ENCODE measurements around the gene APBA1.

Gene APBA1

DNA sequence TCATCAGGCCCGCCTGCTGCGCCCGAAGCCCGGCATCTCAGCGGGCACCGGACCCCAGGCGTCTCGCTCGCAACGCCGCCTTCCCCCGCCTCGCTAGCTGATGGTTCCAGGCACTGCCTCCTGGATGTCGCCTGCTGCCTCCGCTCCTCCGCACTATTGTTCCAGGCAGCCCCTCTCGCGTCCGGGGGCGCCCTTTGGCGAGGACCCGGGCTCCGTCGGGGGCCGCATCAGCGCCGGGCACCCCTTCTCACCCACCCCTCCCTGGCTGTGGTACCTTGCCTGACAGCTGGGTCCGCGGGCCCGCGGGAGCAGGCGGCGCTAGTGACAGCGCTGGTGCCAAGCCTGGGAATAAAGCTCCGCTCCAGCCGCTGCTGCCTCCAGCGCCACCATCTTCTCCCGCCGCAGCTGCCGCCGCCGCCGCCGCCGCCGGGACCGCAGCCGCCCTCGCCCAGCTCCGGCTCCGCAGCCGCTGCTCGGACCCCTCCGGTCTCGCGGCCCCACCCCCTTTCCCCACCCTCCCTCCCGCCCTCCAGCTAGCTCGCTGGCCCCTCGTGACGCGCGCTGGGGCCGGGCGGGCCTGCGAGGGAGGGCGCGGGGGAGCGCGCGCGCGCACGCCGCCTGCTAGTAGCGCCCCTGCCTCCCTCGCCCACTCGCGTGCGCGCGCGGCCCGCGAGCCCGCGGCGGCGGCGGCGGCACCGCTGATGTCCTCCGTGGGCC is at the start of gene APBA1:
TSS of gene APBA1 (minus strand) at position 493 of the 717 bp plus-strand sequence.
- DNase-seq (ENCODE audit: low read depth in 2 of 2), result peak in 1 of 2 donors; percentile 12

DNA sequence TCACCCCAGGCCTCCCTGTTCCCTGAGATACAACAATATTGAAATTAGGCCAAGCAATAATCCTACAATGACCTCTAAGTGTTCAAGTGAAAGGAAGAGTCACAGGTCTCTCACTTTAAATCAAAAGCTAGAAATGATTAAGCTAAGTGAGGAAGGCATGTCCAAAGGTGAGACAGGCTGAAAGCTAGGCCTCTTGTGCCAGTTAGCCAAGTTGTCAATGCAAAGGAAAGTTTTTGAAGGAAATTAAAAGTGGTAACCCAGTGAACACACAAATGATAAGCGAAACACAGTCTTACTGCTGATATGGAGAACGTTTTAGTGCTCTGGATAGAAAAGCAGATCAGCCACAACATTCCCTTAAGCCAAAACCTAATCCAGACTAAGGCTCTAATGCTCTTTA is 47.8 kb upstream of the APBA1 start:
- no peak for DNase-seq (ENCODE audit: low read depth in 2 of 2)

DNA sequence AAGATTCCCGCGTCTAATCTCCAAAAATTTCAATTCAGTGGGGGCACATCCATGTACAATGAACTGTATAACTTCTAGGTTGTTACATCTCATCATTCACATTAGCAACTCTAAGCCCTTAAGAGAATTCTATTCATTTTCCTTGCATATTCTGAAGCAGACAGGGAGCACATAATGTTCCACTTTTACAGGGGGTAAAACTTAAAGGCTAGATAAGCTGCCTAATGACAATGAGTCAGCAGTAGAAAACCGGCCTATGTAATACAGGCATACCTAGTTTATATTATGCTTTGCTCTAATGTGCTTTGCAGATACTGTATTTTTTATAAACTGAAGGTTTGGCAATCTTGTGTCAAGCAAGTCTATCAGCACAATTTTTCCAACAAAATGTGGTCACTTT is 47.2 kb upstream of the APBA1 start:
- no peak for DNase-seq (ENCODE audit: low read depth in 2 of 2)

DNA sequence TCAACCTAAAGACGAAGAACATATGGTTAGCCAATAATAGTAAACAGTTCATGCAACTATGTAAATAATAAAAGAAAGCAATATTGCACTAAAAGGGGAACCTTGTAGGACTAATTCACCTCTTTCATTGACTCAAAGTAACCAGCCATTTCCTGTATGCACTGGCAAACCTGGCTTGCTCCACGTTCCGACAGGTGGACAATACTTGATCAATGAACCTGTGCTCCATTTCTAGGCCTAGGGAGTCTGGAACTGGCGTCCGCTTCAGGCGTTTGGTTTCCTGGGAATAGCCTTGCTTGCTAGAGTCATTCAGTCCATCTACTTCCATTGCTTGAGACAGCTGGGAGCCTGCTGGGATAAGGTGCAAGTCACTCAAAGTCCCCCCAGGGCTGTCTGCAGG is 46.0 kb upstream of the APBA1 start:
- no peak for DNase-seq (ENCODE audit: low read depth in 2 of 2)

DNA sequence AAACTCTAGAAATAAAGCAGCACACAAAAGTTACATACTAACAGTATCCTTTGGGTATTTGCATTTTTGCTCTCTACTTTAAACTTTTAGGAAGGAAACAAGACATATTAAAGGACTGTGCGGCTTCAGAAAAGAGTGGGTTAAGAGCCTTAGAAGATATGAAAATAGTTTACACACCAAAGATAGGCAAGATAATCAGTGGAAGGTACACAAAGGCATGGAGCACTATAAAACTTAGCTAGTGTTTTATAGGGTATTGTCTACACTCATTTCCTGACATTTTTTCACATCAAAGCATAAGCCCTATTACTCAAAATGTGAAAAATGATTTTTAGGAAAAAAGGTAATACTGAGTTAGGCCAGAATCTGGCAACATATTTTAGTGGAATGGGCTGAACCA is 43.7 kb upstream of the APBA1 start:
- no peak for DNase-seq (ENCODE audit: low read depth in 2 of 2)

DNA sequence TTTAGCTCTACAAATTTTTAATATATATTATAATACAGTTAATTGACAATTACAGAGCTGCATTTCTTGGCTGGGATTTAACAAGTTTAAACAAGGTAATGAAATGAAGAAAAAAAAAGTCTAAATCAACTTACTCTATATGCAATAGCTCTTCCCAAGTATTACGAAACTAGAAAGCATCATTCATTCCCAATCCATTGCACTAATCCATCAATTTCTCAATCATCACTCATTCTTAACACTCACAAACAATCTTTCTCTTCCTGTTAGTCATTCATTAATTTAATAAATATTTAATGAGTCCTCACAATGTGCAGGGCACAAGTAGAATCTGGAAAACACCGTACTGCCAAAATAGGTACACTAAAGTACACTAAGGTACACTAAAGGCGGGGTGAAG is 42.9 kb upstream of the APBA1 start:
- no peak for DNase-seq (ENCODE audit: low read depth in 2 of 2)

DNA sequence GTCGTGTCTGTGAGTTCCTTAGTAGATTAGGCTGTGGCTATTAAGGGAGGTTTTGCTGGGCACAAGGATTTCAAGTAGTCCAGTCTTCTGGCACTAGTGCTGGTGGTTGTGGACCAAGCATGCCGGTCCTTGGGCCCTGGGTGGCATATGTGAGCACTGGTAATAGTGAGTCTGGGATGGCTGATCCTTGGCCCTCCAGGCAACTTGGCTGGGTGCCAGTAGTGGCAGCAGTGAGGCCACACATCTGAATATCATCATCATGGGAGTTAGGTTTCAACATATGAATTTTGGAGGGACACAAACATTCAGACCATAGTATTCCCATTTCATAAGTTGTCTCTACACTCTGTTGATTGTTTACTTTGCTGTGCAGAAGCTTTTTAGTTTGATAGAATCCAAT is 25.3 kb upstream of the APBA1 start:
- DNase-seq (ENCODE audit: low read depth in 2 of 2), result no peak

DNA sequence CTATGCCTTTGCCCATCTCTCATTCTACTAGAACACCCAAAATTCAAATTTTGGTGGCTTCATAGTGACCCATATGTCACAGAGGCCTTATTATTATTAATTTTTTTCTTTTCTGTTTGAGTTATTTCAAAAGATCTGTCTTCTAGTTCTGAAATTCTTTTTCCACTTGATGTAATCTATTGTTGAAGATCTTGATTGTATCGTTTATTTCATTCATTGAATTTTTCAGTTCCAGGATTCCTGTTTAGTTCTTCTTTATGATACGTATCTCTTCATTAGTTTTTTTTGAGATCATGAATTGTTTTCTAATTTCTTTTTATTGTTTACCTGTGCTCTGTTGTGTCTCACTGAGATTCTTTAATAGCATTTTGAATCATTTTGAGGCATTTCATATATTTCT is 24.6 kb upstream of the APBA1 start:
- no peak for DNase-seq (ENCODE audit: low read depth in 2 of 2)

DNA sequence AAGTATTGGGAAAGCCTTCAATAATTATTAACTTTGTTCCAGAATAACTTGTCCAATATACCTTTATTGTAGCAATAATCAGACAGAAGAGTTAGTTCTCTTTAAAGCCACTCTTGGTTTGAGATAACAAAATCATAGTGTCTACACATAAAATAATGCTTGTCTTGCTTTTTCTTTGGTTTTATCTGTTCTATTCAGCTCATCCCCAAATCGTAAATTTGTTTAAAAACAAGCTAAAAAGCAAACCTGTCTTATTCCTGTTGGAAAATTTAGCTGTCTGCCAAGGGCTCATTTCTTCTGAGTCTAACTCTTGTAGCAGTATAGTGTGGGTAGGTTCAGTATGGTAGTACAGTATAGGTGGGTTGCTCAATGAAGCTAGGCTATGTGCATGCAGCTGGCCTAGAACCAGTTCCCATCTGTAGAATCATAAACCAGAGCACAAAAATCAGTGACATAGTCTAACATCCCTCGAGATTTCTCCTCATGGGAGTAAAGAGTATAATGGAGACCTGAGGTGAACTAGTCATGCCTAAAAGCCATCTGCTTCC is 17.9 kb upstream of the APBA1 start:
- no peak for DNase-seq (ENCODE audit: low read depth in 2 of 2)

DNA sequence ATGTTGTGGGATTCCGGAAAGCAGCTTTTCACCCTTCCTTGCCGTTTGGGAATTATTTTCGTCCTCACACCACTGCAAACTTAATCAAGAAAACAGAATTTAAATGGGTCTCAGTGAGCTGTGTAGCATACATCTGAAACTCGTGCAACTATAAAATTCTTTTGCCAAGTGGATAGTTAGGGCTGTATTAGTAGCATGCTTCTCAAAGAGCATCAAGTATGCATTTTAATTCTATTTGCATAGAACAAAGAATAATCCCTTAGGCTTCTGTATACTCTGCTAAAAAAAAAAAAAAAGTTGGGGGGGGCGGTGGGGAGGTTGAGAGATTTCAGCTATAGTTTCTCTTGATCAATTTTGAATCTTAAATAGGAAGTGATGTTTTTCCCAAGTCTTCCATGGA is 11.8 kb upstream of the APBA1 start:
- no peak for DNase-seq (ENCODE audit: low read depth in 2 of 2)

DNA sequence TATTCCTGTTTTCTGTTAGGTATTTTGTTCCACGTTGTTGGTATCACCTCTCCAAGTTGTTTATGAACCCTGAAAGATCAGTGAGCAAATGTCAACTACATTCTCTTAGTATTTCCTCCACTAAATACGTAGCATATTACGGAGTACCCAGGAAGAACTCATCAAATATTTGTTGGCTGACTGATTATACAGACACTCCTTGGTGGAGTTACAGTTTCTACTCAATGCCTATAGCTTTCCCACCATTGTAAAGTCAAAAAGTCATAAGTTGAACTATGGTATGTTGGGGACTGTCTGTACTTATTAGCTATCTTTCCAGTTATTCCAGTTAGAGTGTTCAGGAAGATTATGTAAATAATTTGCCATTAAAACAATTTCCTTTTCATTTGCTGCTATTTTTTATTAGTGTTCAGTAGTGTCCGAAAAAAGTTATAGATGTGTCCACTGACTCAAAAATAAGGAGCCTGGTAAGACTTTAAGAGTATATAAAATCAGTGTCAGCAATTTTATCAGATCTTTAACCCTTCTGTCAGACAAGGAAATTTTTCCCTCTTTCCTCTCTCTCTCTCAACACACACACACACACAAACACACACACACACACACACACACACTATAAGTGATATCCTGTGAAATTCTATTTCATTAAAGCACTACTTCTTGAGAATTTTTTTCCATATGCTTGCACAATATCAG is 6.8 kb upstream of the APBA1 start:
- DNase-seq (ENCODE audit: low read depth in 2 of 2), result no peak

DNA sequence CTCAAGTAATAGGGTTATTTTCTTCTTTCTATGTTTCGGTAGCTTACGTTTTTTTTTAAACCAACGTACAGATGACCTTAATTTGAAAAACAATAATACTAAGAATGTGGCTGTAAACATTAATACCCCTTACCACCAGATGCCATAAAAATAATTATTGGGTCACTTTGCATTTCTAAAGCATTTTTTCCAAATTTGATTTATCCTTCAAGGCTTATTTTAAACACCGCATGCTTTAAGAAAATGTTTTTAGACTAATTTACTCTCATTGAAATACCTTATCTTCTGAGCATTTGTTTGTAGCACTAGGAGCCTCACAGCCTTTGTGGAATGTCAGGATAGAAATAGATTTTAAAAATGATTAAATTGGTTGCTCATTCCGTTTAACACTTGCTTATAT is 5.8 kb upstream of the APBA1 start:
- DNase-seq (ENCODE audit: low read depth in 2 of 2), result no peak

DNA sequence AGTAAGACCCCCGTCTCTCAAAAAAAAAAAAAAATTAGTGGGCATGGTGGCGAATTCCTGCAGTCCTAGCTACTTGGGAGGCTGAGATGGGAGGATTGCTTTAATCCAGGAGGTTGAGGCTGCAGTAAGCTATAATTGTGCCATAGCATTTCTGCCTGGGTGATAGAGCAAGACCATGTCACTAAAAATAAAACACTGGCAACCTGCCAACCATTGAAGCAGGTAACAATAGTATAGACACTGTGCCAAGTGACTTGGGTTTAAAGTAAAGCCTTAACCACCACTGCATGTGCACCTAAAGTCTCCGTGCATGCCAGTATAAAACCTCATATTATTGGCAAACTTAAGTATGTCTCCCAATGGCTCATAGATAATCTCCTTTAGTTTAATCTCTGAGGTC is 3.4 kb upstream of the APBA1 start:
- DNase-seq (ENCODE audit: low read depth in 2 of 2), result no peak

DNA sequence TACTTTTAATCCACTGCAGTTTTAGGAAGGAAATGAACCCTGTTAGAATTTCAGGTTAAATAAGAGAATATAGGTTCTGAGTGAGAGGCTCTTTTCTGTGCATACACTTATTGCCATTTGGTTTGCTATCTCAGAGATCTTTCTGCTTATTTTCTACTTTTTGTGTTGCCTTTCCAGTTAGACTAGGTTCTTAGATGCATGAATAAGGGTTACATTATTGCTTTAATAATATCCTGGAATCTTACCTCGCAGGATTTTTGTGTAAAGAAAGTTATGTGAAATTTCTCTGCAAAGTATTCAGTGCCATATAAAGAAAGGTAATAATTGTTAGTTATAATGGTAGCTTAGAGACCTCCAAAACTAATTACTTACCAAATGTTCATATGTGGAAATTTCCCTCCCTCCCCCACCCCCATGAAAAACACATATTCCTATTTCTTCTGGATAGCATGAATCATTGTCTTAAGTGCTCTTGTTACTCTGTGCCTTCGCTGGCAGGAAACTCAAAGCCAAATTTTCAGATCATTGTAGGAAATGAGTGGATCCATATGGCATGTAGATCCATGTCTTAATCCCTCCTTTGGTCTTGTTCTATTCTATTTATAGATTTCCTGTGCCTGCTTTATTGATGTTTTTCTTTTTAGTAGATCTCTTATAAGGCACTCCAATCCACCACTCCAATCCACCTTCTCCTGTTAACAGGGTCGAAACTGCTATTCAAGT is 2.7 kb upstream of the APBA1 start:
- no peak for DNase-seq (ENCODE audit: low read depth in 2 of 2)

DNA sequence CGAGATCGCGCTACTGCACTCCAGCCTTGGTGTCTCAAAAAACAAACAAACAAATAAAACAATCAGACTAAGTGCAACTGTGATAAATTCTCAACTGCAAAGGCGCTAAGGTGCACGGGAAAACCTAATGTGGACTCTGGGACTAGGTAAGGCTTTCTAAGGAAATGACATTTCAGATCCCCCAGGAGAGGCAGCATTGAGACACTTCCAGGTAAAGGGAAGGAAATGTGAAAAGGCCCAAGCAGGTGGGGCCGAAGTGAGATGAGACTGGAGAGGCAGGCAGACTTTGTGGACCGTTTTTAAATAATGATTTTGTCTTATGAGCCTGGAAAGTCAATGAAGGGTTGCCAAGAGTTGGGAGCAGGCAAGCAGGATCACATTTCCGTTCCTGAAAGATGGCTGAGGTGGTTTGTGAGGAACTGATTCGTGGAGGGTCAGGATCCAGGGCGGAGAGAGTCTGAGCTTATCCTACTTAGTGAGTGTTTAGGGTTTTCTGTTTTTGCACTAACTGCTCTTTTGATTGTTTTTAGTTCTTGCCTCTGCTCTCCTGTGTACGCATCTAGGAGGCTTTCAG is 2.0 kb upstream of the APBA1 start:
- DNase-seq (ENCODE audit: low read depth in 2 of 2), result no peak

DNA sequence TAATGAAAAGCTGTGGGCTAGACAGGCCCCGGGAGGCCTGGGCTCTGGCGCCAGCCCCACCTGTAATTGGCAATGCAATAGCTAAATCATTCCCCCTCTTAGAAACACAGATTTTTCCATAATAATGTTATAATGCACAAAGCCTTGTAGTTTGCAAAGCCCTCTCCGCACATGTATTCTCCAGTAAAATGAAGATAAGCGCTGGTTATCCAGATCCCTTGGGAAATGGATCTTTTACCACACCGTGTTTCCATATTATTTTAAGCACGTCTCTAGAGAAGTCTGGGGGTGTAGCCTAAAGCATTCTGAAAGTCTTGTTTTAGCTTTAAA is 1.1 kb upstream of the APBA1 start:
- no peak for DNase-seq (ENCODE audit: low read depth in 2 of 2)

DNA sequence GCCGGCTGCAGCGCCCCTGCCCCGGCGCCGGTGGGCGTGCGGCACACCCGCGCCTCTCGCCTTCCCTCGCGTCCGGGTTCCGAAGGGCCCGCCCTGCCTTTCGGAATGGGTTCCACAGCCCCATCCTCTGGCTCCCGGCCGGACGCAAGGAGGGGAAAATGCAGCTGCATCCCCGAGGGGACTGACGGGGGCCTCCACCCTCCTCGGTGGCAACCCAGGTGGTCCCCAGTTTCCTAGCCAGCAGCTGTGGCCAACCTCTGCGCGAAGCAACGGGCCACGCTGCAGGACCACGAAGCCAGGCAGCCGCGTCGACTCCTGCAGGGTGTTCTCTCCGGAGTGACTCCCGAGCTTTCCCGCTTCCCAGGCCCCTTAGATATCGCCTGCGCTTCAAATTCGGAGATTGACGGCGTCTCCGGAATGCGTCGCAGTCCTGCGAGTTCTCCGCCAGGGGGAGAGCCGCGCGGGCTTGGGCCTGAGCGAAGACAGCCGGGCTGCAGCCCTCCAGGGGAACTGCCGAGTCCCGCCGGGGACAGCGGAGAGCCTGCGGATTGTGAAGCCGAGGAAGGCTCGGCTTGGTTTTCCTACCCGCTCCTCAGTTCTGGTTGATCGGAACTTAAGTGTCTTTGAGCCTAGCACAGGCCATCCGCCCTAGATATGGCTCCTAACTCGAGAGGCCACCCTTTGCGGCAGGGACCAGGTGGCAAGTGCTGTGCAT is 582 bp upstream of the APBA1 start:
- peak; percentile 20 to 42 for DNase-seq (ENCODE audit: low read depth in 2 of 2)

DNA sequence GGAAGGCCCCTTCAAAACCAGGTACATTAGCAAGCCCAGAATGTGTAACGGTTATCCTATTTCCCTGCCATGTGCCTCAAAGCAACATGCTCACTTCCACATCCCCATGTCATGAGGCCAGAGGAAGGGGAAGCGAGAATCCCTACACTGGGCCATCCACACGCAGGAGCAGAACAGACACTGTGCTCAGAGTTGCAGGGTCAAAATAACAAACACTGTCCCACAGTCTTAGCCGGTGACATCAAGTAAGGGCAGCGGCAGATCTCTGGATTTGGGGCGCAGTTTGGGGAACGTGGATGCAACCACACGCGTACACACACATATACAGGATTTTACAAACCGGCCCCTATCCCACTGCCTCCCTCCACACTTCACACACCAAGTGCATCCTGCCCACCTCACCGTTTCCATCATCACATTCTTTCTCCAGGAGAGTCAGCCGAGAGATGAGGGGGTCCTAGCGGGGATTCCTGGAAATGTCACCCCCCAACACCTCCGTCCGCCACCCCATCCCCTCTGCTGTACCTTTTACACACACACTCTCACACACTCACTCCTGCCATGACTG is 776 bp downstream of the APBA1 start:
- DNase-seq (ENCODE audit: low read depth in 2 of 2), result no peak

DNA sequence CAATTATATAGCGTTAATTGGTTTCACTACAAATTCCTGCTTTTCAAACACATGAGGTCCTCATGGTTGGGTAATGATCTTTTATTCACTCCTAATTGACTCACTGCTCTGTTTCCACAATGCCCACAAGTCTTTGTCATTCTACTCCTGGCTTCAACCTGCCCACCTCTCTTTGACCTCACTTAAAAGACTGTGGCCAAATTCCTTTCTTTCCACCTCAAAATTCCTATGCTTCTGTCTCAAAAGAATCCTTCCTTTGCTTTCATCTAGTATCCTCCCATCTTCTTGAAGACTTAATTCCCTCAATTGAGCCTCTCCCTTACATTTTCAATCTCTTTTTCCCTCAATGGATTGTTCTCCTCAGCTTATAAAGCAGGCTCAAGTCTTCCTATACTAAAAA is 4.9 kb downstream of the APBA1 start:
- no peak for DNase-seq (ENCODE audit: low read depth in 2 of 2)

DNA sequence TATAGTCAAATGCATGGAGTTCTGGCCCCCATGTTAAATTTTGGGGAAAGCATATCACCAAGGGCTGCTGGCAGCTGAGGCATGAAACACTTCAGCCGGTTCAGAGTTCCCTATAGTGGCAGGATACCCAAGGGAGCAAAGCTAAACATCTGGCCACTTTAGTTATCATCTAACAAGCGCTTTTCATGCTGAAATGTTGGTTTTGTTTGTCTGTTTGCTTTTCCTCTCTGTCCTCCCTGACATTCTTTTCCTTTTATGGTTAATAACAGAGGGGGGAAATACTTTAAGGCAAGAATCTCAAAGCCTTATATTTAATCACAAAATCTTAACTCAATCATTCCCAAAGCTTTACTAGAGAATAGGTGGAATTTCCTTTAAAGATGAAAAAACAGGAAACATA is 11.9 kb downstream of the APBA1 start:
- no peak for DNase-seq (ENCODE audit: low read depth in 2 of 2)

DNA sequence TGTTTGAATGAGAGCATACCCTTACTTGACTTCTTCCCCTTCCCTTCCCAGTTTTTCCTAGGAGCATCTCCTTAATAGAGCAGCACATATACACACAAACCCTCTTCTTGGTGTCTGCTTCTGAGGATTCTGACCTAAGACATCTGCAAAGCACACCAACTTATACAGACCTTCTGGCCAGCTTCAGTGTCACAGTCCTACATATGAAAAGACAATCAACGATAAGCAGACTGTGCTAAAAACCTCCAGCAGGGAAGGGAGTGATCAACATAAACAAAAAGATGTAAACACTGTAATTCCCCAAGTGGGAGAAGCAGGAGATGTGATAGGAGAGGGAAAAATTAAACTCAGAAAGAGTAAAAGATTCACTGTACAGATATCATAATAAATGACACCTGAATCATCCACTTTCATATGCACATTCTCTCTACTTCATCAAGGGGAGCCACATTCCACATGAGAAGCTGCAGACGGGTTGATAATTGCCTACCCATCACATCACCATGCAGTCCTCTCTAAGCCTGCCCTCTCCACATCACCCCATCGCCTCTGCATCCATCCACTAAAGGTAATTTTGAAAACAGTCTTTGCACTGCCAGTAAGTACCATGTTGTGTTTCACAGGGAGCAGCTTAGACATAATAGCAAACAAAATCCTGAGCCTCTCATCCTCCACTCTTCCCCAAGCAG is 13.0 kb downstream of the APBA1 start:
- DNase-seq (ENCODE audit: low read depth in 2 of 2), result no peak

Data from activated CD8-positive, alpha-beta memory T cell treated with anti-CD3 and anti-CD28 coated beads for 4 hours (primary cell).